ENCODE results near the gene GNAI2.

GNAI2 gene

DNA sequence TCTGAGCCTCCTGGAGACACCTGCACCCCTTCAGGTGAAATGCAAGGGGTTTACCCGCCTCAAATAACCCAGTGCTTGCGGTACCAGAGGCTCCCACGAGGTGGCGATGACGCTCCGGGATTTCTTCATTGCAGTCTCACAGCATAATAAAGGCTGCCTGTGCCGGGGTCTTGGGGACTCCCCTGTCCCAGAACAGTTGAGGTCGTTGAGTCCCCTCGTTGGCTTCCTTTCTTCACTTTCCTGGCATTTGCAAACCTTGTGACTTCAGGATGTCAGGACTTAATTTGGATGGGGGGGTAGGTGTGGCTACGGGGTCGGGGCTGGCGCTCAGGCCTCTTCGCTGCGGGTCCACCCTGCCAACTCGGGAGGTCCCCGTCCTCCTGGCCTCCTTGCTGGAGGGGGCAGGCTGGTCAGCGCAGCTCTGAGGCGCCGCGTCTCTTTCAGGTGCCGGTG is 43.3 kb upstream of the GNAI2 start:
- no peak overlapping the region for H3K4me3 ChIP-seq (replicated peaks in 1 of 2; ENCODE audit: low read depth in 2 of 2, low read length in 2 of 2)
- peak; percentile 65 to 67 for DNase-seq (ENCODE audit: low read depth in 2 of 2)
- TF ChIP-seq, protein P1, sequence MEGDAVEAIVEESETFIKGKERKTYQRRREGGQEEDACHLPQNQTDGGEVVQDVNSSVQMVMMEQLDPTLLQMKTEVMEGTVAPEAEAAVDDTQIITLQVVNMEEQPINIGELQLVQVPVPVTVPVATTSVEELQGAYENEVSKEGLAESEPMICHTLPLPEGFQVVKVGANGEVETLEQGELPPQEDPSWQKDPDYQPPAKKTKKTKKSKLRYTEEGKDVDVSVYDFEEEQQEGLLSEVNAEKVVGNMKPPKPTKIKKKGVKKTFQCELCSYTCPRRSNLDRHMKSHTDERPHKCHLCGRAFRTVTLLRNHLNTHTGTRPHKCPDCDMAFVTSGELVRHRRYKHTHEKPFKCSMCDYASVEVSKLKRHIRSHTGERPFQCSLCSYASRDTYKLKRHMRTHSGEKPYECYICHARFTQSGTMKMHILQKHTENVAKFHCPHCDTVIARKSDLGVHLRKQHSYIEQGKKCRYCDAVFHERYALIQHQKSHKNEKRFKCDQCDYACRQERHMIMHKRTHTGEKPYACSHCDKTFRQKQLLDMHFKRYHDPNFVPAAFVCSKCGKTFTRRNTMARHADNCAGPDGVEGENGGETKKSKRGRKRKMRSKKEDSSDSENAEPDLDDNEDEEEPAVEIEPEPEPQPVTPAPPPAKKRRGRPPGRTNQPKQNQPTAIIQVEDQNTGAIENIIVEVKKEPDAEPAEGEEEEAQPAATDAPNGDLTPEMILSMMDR (IDR thresholded peaks at IDR 0.05; ENCODE audit: low read depth, low read length): peak; percentile 91

DNA sequence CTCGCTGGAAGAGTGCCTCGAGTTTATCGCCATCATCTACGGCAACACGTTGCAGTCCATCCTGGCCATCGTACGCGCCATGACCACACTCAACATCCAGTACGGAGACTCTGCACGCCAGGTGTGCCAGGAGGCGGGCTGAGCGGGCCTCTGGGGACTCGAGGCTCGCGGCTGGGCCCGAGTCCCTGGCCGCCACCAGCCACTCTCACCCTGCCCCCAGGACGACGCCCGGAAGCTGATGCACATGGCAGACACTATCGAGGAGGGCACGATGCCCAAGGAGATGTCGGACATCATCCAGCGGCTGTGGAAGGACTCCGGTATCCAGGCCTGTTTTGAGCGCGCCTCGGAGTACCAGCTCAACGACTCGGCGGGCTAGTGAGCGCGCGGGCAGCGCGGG is 42.7 kb upstream of the GNAI2 start:
- TF ChIP-seq, protein P1 (IDR thresholded peaks at IDR 0.05; ENCODE audit: low read depth, low read length): no peak
- no peak for DNase-seq (ENCODE audit: low read depth in 2 of 2)
- no peak overlapping the region for H3K4me3 ChIP-seq (replicated peaks in 1 of 2; ENCODE audit: low read depth in 2 of 2, low read length in 2 of 2)

DNA sequence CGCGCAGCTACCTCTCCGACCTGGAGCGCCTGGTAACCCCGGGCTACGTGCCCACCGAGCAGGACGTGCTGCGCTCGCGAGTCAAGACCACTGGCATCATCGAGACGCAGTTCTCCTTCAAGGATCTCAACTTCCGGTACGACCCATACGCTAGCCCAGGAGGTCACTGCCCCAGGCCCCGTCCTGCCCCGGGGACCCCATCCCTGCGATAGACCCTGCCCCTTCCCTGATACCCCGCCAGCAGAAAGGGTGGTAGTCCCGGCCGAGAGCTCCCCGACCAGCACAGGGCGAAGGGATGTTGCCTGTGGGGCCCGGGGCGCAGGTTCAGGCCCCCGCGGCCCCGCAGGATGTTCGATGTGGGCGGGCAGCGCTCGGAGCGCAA is 42.3 kb upstream of the GNAI2 start:
- no peak for DNase-seq (ENCODE audit: low read depth in 2 of 2)
- H3K4me3 ChIP-seq (replicated peaks in 1 of 2; ENCODE audit: low read depth in 2 of 2, low read length in 2 of 2): no peak overlapping the region
- TF ChIP-seq, protein P1 (IDR thresholded peaks at IDR 0.05; ENCODE audit: low read depth, low read length): no peak

DNA sequence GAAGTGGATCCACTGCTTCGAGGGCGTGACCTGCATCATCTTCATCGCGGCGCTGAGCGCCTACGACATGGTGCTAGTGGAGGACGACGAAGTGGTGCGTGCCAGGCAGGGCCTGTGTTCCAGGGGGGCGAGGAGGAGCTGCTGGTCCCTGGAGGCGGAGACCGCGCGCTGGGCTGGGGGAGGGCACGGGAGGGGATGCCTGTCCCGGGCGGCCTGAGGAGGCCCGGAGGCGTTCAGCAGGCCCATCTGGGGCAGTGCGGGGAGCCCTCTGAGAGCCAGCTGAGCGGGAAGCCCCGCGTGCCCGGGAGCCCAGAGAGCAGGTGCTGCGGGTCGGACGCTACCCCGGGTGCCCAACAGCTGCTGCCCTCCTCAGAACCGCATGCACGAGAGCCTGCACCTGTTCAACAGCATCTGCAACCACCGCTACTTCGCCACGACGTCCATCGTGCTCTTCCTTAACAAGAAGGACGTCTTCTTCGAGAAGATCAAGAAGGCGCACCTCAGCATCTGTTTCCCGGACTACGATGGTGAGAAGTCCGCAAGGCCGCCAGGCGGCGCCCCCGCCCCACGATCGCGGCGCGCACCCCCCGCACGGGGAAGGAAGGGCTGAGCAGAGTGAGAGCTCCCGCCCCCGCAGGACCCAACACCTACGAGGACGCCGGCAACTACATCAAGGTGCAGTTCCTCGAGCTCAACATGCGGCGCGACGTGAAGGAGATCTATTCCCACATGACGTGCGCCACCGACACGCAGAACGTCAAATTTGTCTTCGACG is 41.7 kb upstream of the GNAI2 start:
- no peak overlapping the region for H3K4me3 ChIP-seq (replicated peaks in 1 of 2; ENCODE audit: low read depth in 2 of 2, low read length in 2 of 2)
- TF ChIP-seq, protein P1 (IDR thresholded peaks at IDR 0.05; ENCODE audit: low read depth, low read length): peak; percentile 65
- DNase-seq (ENCODE audit: low read depth in 2 of 2): peak; percentile 68

DNA sequence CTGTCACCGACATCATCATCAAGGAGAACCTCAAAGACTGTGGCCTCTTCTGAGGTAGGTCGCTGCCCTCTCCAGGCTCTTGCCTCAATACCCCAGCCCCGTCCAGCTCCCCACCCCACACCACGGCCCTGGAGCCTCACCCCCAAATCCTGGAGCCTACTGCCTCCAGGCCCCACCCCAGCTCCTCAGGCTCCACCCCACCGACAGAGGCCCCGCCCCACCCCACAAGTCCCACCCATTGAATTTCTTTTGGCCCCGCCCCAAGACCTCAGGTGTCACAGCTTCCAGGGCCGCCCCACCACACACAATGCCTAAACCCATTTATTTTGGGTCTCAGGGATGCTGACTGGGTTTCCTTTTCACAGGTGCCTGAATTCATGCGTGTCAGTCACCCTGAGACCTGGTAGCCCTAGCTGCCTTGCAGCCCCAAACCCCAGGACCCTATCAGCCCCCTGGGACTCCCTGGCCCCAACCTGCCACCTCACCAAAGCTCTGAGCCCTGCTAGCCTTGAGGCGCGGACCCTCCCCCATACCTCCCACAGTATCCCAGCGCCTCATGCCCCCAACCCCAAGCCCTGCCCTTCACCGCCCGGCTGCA is 41.0 kb upstream of the GNAI2 start:
- TF ChIP-seq, protein P1 (IDR thresholded peaks at IDR 0.05; ENCODE audit: low read depth, low read length): no peak
- no peak overlapping the region for H3K4me3 ChIP-seq (replicated peaks in 1 of 2; ENCODE audit: low read depth in 2 of 2, low read length in 2 of 2)
- peak in 1 of 2 donors; percentile 11 for DNase-seq (ENCODE audit: low read depth in 2 of 2)

DNA sequence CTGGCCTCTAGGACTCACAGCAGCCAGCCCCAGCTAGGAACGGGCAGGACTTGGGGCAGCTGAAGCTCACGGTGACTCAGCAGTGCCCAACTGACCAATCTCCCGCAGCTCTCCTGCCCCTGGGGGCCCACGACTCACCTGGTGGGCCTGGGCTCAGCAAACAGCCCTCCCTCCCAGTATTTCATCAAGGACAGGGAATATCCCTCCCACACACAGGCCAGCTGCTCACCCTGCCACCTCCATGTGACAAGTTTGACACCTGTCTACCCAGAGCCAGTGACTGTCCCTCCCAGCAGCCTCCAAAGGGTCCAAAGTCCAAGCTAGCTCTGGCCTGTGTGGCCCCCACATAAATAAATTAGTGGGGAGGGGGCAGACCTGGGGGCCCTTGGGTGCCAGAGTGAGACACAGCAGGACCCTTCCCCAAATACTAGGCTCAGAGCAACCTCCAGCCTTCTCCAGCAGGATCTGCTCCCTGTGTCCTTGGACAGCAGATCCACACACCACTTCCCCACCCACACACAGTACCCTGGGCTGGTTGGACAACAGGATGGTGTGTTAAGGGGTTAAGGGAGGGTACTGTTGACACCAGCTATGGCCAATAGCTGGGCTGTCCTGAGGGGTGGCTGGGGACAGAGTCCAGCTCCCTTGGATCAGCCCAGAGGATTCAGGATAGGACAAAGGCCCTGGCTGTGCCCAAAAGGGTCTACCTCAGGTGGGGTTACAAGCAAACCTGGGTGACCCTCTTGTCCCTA is 40.3 kb upstream of the GNAI2 start:
- peak in 1 of 2 donors; percentile 12 for DNase-seq (ENCODE audit: low read depth in 2 of 2)
- TF ChIP-seq, protein P1 (IDR thresholded peaks at IDR 0.05; ENCODE audit: low read depth, low read length): no peak
- H3K4me3 ChIP-seq (replicated peaks in 1 of 2; ENCODE audit: low read depth in 2 of 2, low read length in 2 of 2): no peak overlapping the region
